GM12872 (cell line): ENCODE data around the gene PM20D2.

Experiments
- CTCF ChIP-seq: IDR thresholded peaks from 3 replicates; pipeline ENCODE4 v1.5.1; 2011; ENCODE audit warnings: low read depth, mild to moderate bottlenecking, low read length, moderate library complexity; ENCODE audit not compliant: insufficient read depth

PM20D2 gene, protein sequence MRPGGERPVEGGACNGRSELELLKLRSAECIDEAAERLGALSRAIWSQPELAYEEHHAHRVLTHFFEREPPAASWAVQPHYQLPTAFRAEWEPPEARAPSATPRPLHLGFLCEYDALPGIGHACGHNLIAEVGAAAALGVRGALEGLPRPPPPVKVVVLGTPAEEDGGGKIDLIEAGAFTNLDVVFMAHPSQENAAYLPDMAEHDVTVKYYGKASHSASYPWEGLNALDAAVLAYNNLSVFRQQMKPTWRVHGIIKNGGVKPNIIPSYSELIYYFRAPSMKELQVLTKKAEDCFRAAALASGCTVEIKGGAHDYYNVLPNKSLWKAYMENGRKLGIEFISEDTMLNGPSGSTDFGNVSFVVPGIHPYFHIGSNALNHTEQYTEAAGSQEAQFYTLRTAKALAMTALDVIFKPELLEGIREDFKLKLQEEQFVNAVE

GRCh38 chr6:89145956-89146717 is at the start of gene PM20D2:
Gene PM20D2, plus strand, starts transcription at chr6:89146055. Its CDS starts 90 bp downstream, at chr6:89146145.
- TF ChIP-seq CTCF = no peak

DNA sequence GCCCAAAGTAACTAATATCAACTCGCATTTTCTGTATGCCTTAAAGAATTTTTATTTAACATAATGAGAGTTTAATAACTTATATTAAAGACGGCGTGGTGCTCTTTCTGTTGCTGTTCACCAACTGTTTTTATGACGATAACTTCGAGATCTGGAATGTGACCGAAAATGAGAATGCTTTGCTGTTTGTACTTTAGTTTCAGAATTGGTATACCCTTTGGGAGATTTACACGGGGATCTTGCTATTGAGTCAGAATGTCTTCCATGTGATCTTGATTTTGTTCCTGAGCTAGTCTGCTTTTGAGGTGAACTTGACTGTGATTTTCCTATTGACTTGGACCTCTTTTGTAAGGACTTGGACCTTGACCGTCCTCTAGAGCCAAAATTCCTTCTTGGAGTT is 47.4 kb upstream of the PM20D2 start:
- TF ChIP-seq CTCF = no peak

GRCh38 chr6:89100114-89100513 is 45.7 kb upstream of the PM20D2 start:
- no peak for TF ChIP-seq CTCF

- no peak for TF ChIP-seq CTCF
Observed at GRCh38 chr6:89110284-89110683, 35.6 kb upstream of the PM20D2 start.

GRCh38 chr6:89111933-89112332 is 33.9 kb upstream of the PM20D2 start:
- no peak for TF ChIP-seq CTCF

- no peak for TF ChIP-seq CTCF
Observed at GRCh38 chr6:89116702-89117101, 29.2 kb upstream of the PM20D2 start.
